Neural progenitor cell (in vitro differentiated cells): ENCODE results near the gene MMS19.

ENCODE experiments used
- EZH2 ChIP-seq: fragments of 200-600 bp; sonication (generic); IDR thresholded peaks from 2 replicates; pipeline ENCODE4 v1.6.1; 2017; ENCODE audit warnings: antibody characterized with exemption, mild to moderate bottlenecking, moderate library complexity
- TF ChIP-seq, protein P1 (sequence below): fragments of 200-600 bp; sonication (generic); IDR thresholded peaks from 2 replicates; pipeline ENCODE4 v1.5.1; 2017; ENCODE audit warnings: antibody characterized with exemption, mild to moderate bottlenecking

- TF ChIP-seq, protein P1, sequence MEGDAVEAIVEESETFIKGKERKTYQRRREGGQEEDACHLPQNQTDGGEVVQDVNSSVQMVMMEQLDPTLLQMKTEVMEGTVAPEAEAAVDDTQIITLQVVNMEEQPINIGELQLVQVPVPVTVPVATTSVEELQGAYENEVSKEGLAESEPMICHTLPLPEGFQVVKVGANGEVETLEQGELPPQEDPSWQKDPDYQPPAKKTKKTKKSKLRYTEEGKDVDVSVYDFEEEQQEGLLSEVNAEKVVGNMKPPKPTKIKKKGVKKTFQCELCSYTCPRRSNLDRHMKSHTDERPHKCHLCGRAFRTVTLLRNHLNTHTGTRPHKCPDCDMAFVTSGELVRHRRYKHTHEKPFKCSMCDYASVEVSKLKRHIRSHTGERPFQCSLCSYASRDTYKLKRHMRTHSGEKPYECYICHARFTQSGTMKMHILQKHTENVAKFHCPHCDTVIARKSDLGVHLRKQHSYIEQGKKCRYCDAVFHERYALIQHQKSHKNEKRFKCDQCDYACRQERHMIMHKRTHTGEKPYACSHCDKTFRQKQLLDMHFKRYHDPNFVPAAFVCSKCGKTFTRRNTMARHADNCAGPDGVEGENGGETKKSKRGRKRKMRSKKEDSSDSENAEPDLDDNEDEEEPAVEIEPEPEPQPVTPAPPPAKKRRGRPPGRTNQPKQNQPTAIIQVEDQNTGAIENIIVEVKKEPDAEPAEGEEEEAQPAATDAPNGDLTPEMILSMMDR = no peak
- no peak for TF ChIP-seq EZH2
Measured at GRCh38 chr10:97537186-97537869, 39.1 kb upstream of the MMS19 start.
